ENCODE data around the gene FGR.
"Not testable (repeated sequence)": the region's sequence is repeated elsewhere in the genome, so short reads cannot be mapped to it uniquely, and the experiment has no call there.

FGR gene

DNA sequence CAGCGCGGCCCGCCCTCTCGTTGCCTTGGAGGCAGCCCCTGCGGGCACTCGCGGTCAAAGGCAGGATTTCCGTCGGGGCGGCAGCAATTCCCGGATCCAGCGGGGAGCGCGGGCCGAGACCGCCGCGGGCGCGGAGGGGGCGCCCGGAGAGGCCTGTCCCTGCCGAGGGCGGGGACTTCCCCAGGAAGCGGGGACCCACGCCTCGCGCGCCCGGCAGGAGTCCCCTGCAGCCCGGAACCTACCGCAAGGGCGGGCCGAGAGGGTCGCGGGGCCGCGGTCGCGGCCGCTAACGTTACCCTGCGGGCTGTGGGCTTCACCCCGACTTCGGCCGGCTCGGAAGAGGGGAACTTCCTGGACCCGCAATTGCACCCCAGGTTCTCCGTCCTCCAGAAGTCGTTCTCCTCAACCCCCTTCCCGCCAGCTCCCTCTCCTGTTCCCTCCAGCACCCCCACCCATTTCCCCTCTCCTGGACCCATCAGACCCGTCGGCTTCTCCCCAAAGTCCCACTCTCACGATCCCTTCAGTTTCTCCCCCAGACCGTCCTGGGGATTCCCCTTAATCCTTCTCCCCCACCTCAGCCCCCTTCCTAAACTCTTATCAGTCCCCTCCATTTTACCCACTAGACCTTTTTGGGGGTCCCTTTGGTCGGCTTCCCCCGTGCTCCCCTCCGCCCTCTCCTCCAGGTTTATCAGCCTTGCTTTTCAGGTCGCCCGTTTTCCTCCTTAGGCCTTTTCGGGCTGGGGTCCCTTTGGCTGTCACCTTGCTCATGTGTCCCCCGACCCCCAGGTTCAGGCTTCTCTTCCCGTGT is 604 bp downstream of the FGR start:
- no peak for DNase-seq

DNA sequence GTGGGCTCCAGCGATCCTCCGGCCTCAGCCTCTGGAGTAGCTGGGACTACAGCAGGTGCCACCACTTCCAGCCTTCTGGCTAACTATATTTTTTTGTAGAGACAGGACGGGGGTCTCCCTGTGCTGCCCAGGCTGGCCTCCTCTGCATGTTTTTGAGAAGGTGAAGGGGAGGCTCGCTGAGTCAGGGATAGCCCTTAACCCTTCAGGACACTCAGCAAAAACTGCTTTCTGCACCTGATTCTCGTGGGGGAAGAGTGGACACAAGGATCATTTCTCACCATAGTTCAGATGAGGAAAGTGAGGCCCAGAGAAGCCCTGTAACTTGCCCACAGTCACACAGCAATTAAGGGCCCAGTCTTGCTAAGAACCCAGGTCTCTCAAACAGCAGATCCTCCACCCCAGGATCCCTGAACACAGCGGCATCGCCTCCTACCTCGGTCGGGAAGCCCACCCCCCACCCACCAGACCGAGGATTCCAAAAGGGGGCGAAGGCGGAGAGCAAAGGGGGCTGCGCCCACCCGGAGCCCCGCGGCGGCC is 1.3 kb downstream of the FGR start:
- no peak for DNase-seq

DNA sequence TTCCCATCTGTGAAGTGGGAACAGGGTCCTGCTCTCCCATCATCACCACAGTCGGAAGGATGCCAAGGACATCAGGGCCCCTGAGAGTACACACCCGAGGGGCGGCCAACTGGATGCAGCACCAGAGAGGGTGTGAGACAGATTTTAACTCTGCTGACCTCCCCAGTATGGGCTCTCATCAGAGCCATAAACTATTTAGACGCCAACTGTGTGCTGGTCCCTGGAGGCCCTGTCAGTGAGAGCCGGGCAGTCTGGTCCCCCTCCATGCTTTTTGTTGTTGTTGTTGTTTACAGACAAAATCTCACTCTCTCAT is 1.7 kb downstream of the FGR start:
- no peak for DNase-seq

DNA sequence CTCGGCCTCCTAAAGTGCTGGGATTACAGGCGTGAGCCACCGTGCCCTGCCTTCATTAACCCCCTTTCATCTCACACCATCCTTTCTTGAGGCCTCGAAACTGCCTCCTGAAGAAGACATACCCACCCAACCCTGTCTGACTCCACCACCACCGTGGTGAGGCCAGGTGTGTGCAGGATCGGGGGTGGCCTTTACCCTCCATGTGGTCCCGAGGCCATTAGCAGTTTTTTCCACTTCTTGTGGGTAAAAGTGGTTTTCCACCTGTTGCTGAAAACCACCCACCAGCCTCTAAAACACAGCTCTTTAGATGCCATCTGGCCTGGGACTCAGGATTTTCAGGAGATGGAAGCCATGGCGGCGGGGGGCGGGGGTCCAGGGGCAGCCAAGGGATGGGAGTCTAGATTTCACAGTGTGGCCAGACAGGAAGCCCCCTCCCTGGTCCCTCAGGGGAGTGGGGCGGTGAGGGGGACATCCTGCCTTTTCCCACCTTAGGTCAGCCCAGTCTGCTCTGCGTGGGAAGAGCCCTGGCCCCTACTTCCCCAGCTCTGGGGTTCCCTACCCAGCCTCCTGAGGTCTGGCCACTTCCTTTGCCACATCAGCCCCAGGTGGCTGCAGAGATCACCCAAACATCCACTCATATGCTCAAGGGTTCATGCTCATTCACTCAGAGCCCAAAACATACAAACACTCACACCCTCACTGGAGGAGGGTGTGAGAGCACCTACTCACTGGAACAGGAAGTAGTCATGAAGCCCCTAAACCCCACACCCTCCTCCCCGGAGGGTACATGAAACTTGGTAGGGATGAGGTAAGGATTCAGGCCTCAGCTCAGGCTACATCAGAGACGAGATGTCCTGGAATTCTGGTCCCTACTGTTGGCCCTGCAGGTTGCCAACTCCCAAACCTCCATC is 2.3 kb downstream of the FGR start:
- no peak for DNase-seq

DNA sequence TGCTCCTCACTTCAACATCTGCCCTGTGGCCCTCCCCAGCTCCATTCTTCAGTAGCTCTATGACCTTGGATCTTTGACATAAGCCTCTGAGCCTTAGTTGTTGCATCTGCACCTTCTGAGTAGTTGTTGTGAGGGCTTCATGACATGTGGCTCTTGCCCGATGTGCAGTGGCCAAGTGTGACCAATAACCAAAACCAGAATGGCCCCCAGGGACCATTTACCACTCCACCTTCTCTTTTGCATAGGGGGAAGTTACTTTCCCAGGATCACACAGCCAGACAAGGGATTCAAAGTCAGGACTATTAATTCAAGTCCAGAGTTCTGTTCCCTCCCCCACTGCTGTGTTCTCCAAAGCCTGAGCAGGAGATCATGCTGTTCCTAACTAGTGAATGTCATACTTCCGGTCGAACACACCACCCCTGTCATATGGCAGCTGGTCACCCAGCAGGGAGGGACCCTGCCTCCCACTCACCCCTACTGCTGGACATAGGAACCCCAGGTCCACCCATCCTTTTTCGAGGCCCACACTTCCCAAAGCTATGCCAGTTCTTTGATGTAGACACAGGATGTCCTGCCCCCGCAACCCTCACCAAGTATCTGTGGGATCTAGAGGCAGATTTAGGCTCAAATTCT is 4.0 kb downstream of the FGR start:
- DNase-seq: no peak

DNA sequence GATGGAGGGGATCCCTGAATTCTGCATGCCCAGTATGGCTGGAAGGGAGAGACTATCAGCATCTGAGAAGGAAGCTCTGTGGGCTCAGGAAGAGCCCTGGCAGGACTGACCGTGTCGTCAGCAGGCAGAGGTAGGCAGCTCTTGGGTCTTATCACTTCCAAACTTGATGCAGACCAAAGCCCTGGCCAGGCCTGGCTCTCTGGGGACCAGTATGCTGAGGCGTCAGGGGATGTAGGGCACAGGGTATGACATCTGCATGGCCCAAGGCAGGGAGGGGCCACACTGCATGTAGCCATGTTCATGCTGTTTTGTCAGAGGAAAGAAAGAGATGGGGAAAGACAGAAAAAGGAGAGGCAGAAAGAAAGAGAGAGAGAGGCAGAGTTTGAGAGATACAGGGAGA is 6.3 kb downstream of the FGR start:
- no peak for DNase-seq

DNA sequence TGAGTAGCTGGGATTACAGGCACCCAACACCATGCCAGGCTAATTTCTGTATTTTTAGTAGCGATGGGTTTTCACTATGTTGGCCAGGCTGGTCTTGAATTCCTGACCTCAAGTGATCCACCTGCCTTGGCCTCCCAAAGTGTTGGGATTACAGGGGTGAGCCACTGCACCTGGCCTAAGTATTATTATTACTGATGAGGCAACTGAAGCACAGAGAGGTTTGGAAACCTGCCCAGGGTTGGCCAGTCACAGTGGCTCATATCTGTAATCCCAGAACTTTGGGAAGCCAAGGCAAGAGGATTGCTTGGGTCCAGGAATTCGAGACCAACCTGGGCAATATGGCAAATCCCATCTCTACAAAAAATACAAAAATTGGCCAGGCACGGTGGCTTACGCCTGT is 7.3 kb downstream of the FGR start:
- DNase-seq: not testable (repeated sequence)

DNA sequence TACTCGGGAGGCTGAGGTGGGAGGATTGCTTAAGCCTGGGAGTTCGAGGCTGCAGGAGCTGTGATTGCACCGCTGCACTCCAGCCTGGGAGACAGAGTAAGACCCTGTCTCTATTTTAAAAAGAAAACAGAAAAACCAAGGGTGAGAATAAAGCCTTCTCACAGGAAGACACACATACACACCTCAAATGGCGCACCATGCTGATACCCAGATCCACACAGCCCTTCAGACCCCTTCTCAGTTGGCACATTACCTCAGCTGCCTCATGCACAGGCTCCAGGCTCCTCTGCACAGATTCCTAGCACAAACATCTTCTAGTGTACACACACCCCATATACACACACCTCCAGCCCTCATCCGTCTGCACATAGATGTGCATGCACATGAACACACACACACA is 7.9 kb downstream of the FGR start:
- no peak for DNase-seq

DNA sequence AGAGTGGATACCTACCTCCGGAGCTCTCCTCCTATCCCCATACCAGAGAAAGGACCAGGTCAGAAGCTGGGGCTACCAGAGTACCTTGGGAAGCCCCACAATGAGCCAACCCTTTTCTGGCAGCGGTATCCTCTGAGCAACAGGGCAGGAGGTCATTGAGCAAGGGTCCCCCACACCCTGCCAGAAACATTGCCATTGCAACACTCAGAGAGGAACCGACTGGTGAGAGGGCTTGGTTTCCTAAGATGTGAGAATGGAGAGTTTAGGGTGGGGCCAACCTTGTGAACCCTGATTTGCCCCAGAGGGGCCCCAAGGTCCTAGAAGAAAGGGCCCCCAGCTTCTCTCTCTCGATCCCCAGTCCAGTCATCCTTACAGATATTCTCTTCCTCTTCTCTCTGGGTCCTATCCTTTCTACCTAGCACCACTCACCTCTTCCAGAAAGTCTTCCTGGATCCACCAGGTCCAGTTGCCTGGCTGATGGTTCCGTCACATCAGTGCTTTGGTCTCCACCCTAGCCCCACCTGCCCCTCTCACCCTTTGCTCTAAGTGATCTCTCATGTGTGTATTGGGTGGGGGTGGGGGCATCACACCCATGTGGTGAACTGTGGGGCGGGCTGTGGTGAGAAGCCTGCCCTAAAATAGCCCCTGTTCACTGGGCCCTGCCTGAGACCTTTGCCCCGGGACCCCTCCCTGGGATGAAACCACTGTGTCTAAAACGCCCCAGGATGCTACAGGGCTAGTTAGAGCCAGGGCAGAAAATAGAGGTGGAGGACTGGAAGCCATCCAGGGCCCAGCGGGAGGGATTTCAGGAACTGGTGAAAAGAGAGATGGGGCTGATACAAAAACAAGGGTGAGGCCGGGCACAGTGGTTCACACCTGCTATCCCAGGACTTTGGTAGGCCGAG is 8.7 kb downstream of the FGR start:
- DNase-seq: peak; percentile 7

DNA sequence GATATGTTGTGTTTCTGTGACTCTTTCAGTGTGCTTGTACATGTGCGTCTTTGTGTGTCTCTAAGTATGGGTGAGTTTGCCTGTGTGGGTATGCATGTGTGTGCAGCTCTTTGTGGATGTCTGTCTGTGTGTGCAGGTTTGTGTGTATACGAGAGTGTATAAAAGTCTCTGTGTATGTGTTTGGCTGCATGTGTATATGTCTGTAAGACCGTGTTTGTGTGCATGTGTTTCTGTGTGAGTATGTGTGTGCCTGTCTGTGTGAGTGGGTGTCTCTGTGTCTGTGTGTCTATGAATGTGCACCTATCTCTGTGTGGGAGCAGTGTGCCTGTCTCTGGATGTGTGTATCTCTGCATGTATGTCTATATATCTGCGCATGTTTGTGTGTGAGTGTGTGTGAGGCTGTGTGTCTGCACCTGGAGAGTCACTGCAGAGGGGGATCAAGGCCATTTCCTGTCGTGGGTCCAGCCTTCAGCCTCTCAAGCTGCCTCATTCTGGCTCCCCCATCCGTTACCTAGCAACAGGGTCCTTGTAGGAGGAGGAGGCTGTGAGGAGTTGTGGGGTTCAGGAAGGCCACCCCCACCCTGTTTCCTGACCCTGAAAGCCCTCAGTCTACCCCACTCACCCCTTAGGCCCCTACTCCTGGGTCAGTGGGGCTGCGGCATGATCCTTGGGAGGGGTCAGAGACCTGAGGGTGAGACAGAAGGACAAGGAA is 10.4 kb downstream of the FGR start:
- DNase-seq: no peak

DNA sequence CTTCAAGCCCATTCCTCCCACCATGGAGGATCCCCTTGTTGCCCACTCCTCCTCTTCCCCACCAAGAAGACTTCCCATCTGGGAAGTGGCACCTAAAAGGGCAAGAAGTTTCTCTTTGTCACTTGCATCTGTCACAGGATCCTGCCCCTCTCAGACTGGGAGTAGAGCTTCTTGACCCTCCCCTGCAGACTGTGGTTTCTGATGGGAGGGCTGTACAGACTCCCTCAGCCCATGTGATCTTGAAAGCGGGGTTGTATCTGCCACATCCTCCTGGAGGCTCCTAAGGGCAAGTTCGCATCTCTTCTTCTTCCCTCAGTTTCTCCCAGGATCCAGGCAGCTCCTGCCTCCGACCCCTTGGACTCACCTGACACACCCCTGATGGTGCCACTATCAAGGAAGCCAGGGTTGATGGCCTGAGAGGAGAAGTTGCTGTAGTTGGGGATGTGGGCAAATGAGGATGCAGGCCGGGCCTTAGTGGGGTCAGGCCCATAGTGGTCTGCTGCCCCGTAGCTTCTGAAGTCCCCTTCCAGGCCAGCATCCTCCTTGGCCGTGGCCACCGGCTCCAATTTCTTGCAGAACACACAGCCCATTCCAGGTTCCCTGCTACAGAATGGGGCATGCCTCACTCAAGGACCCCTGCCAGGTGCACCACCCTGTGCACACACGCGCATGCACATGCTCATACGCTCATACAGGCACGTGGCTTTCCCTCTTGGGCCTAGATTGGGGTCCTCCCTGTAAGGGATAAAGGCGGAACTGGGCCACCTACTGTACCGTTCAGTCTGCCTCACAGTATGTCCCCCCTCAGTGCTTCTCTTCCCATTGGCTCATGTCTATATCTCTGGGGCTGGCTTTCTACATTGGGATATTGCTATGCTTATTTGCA is 11.4 kb downstream of the FGR start:
- no peak for DNase-seq

DNA sequence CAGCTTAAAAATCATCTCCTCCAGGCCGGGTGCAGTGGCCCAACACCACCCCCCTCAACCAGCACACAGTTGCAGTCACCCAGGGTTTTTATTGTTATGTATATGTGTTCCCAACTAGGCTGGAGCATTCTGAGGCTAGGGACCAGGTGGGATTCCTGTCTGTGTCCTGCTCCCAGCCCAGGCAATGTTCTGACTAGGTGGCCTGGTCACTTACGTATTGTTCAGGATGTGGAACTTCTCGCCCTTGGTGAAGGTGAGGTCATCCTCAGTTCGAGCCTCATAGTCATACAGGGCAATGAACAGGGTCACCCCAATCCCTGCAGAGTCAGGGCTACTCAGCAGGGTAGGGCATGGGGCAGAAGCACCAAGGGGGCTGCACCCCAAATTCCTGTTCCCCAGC is 12.2 kb downstream of the FGR start:
- no peak for DNase-seq

DNA sequence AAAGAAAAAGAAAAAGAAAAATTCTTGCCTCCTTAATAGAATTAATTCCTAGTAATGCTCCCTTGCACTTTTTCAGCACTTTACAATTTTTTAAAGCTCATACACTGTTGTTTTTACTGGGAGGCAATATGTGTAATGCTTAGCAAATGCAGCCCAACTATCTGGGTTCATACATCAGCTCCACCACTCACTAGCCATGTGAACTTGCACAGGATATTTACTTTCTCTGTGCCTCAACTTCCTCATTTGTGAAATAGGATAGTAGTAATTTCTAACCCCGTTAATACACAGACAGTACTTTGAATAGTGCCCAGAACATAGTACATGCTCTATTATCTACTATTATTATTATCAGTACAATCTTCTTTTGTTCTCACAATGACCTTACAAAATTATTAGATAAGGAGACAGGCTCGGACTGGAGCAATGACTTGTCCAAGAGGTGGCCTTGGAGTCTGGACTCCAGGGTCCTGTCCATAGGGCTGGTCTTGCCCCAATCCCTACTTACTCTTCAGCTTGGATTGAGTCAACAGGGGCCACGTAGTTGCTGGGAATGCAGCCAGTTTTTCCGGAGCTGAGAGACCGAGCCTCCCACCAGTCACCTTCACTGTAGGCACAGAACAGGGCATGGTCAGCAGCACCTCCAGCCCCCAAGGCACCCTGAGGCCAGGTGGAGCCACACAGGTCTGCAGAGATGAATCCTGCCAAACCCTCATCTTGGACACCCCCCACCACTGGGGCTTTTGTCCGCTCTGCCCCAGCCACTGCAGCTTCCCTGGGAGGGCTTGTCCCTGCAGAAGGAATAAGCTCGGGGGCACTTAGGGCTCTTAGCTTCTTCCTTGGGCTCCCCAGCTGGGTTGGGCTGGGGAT is 13.7 kb downstream of the FGR start:
- DNase-seq: no peak

DNA sequence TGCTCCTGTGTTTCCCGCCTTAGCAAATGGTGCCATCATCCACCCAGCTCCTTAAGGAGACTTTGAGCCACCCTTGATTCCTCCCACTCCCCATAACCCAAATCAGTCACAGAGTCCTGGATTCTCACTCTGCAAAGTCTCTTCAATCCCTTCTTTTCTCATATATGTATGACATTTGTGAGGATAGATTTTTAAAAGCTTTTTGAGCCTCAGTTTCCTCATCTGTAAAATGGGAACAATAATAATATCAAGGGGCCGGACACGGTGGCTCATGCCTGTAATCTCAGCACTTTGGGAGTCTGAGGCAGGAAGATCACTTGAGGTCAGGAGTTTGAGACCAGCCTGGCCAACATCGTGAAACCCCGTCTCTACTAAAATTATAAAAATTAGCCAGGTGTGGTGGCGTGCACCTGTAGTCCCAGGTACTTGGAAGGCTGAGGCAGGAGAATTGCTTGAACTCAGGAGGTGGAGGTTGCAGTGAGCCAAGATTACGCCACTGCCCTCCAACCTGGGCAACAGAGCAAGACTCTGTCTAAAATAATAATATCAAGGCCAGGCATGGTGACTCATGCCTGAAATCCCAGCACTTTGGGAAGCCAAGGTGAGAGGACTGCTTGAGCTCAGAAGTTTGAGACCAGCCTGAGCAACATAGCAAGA is 15.1 kb downstream of the FGR start:
- DNase-seq: not testable (repeated sequence)

DNA sequence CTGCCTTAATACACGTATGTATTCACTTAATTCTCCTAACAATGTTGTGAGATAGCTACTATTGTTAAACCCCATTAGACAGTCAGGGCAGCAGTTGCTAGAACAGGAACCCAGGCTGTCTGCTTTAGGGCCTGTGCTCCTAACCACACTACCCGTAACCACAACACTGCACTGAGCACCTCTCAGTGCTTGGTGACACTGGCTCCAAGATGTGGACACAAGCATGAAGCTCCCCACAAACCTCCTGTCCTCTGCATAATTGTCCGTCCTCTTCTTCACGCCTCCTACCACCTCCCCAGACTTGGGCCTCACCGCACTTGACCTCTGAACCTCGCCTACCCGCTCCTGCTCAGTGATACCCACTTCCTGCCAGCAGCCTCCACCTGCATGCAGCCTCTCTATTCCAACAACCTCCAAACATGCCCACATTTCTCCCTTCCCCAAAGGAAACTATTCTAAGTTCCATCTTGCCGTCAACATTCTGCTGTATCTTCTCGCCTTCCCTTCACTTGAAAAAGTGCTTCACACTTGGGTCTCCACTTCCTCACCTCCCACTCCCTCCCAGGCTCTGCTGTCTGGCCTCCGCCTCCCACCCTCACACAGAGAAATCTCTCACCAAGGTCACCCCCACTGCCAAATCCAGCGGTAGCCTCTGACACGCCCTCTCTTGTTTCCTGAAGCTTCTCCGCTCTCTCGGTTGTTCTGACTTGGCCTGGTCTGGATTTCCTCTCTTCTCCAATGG is 16.5 kb downstream of the FGR start:
- DNase-seq: no peak

DNA sequence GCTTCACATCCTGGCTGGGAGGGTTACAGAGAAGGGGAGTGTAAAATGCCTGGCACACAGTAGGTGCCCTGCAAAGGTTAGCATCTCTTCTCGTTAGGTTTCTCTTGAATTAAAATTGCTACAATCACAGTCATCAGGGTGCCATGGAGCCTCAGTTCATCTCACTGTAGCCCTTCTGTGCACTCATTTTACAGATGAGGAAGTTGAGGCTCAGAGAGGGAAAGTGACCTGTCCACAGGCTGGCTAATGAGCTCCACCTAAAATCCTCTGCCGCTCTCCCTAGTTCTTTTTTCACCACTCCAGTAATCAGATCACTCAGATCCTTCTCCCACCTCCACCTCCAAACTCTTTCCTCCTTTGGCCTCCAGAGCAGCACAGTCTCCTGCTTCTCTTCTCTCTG is 17.6 kb downstream of the FGR start:
- no peak for DNase-seq

DNA sequence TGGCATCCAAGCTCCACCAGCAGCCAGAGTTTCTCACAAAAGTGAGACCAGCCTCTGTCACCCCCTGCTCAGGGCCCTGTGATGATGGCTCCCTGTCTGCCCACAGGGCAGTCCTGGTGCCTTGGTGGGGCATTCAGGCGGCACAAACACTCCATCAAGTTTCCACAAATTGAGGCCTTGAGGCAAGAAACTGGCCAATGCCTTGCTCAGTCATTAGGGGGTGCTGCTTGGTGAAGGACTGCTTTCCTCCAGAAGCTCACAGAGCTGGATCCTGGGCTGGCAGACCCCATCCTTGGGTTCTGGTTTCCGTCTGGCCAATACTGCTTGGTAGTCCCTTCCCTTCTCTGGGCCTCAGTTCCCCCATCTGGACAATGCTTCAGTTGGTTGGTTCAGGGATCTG is 18.5 kb downstream of the FGR start:
- DNase-seq: no peak

Data from midbrain (tissue), 1 donor.